Coronary artery (tissue), 2 donors: Measurements from ENCODE around the gene TSPAN14.

ENCODE experiments used
- DNase-seq: peaks from one replicate; pipeline ENCODE4 v3.0.0-alpha.2; 2017; ENCODE audit warnings: low spot score
- H3K27ac ChIP-seq, 2 donors: fragments of 200-600 bp; sonication (generic); one replicate each; pipeline ENCODE4 v1.5.1; 2016 to 2019
- H3K4me3 ChIP-seq: fragments of 200-600 bp; sonication (generic); 2 replicates; pipeline ENCODE4 v1.5.1; 2016; ENCODE audit warnings: mild to moderate bottlenecking, moderate library complexity
- TF ChIP-seq, protein P1 (sequence below): fragments of 200-600 bp; sonication (generic); IDR thresholded peaks from one replicate; pipeline ENCODE4 v1.5.1; 2019; ENCODE audit warnings: antibody characterized with exemption

TSPAN14 gene

DNA sequence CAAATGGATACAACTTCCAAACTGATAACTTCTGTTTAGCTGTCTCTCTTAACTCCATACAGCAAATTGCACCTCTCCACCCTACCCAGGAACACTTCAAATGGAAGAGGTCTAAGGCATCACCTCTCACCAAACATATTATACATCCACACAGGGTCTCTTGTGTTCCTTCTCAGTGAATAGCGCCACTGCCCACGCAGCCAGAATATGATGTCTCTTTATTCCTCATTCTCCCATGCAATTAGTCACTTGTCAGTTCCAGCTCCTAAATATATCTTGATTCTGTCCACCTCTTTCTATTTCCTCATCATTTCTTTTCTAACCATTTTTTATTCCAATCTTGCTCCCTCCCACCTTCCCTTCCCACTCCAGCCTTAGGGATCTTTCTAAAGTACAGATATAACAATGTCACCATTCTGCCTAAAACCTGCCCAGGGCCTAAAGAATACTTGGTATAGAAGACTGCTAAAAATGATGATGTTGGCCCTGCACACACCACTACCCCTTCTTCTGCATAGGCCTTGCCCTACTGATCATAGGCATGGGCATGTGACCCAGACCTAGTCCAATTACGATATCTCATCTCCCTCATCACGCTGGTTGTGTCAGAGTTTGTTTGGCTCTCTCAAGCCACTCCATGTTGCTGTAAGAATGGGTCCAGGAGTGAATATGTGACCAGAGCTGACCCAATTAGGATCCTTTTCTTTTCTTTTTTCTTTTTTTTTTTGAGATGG is 5.7 kb upstream of the TSPAN14 start:
- Histone ChIP-seq H3K27ac (no peak overlapping the region), H3K4me3 (no peak overlapping the region)
- no peak for DNase-seq
- TF ChIP-seq, protein P1, sequence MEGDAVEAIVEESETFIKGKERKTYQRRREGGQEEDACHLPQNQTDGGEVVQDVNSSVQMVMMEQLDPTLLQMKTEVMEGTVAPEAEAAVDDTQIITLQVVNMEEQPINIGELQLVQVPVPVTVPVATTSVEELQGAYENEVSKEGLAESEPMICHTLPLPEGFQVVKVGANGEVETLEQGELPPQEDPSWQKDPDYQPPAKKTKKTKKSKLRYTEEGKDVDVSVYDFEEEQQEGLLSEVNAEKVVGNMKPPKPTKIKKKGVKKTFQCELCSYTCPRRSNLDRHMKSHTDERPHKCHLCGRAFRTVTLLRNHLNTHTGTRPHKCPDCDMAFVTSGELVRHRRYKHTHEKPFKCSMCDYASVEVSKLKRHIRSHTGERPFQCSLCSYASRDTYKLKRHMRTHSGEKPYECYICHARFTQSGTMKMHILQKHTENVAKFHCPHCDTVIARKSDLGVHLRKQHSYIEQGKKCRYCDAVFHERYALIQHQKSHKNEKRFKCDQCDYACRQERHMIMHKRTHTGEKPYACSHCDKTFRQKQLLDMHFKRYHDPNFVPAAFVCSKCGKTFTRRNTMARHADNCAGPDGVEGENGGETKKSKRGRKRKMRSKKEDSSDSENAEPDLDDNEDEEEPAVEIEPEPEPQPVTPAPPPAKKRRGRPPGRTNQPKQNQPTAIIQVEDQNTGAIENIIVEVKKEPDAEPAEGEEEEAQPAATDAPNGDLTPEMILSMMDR, result no peak

DNA sequence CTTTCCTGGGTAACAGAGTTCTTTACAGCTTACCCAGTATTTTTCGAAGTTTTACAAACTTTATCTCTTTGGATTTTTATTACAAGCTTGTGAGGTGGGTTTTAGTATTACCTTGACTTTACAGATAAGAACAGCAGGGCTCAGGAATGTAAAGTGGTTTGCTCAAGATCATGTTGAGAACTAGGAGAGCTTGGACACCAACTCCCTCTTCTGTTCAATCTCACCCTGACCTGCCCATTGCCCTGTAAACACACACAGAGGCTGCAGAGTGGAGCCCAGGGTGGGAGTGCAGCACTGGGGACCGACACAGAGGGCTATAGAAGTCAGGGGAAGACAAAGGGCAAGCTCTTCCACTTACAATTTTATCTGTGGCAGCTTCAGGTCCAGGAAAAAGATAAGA is 4.6 kb upstream of the TSPAN14 start:
- DNase-seq, result no peak
- H3K27ac ChIP-seq, result no peak overlapping the region
- H3K4me3 ChIP-seq, result no peak overlapping the region
- TF ChIP-seq, protein P1, result no peak

- TF ChIP-seq, protein P1, result no peak
- H3K4me3 ChIP-seq, result no peak overlapping the region
- no peak for DNase-seq
- no peak overlapping the region for H3K27ac ChIP-seq
These were observed 3.0 kb upstream of the TSPAN14 start for GRCh38 chr10:80451132-80451531.

DNA sequence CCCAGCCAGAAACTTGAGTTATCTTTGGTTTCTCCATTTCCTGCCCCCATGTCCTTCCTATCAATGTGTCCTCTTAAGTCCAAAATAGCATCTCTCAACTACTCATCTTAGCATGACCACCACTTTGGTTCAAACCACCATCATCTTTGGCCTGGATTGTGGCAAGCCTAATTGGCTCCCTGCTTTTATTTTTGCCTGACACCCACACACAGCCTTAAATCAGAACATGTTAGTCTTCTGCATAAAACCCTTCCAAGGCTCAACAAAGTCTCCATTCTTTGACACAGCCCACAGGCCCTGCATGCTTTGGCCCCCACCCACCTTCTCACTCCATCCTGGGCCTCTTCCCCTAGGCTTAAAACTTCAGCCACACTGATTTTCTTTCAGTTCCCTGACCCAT is 2.0 kb upstream of the TSPAN14 start:
- DNase-seq, result no peak
- Histone ChIP-seq H3K27ac (peak overlapping the region in 1 of 2 donors; percentile 28), H3K4me3 (no peak overlapping the region)
- TF ChIP-seq, protein P1, result no peak

DNA sequence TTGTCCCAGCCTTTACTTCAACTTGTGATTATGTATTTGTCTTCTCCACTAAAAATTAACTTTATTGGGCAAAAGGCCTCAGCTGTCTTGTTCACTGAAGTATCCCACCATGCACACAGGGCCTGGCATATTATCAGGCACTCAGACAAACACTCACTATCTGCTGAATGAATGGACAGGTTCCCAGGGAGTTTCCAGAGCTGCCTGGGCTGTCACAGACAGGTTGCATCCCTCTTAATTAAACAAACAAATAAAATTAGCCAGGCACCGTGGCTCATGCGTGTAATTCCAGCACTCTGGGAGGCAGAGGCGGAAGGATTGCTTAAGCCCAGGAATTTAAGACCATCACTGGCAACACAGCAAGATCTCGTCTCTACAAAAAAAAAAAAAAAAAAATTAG is 1.5 kb upstream of the TSPAN14 start:
- H3K4me3 ChIP-seq, result no peak overlapping the region
- no peak for DNase-seq
- peak overlapping the region in 1 of 2 donors; percentile 28 for H3K27ac ChIP-seq
- TF ChIP-seq, protein P1, result no peak

DNA sequence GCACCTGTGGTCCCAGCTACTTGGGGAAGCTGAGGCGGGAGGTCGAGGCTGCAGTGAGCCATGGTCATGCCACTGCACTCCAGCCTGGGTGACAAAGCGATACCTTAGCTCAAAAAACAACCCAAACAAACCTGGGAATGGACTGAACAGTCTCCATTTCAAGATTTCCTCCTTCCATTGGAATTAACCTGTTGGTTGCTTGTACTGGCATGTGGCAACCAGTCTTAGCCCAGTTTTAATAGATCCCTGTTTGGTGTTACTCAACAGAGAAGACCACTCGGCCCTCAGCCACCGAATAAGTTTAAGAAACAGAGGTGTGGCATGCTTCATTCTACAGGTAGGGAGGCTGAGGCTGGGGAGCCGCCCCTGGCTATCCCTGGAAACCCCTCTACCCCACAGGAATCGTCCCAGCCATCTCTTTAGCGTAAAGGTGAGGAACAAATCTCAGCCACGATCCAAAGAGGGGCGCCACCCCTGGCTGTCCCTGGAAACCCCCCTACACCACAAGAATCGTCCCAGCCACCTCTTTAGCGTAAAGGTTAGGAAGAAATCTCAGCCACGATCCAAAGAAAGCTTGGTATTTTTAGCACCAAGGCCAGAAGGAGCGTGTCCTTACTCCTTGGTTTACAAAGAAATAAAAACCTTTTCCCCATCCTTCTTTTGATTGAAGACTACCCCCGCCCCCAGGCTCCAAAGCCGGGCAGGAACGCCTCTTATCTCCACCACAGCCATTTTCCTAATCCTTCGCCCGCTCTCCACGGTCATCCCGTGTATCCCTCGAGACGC is 861 bp upstream of the TSPAN14 start:
- Histone ChIP-seq H3K4me3 (peak overlapping the region; percentile 88), H3K27ac (peak overlapping the region; percentile 89 to 97)
- no peak for DNase-seq
- TF ChIP-seq, protein P1, result no peak
